ENCODE measurements around the gene IFI27.

IFI27 gene

GRCh38 chr14:94077111-94077821, 33.3 kb upstream of the IFI27 start:
- TF ChIP-seq CTCF (IDR thresholded peaks at IDR 0.05; ENCODE audit: low read depth, low read length, missing control alignments) = no peak
- H3K4me3 ChIP-seq (ENCODE audit: low read depth, low read length) = no peak overlapping the region
- in situ Hi-C loops (cut with HindIII; ENCODE audit: low sequenced_read_pairs) = no loop called here
- no peak for DNase-seq (ENCODE audit: low read depth)

GRCh38 chr14:94077823-94078222, 32.7 kb upstream of the IFI27 start:
- no peak for DNase-seq (ENCODE audit: low read depth)
- H3K4me3 ChIP-seq (ENCODE audit: low read depth, low read length) = no peak overlapping the region
- no peak for TF ChIP-seq CTCF (IDR thresholded peaks at IDR 0.05; ENCODE audit: low read depth, low read length, missing control alignments)
- in situ Hi-C loops (cut with HindIII; ENCODE audit: low sequenced_read_pairs) = no loop called here

GRCh38 chr14:94079891-94080620, 30.5 kb upstream of the IFI27 start:
- H3K4me3 ChIP-seq (ENCODE audit: low read depth, low read length) = peak overlapping the region; percentile 93
- DNase-seq (ENCODE audit: low read depth) = no peak
- no peak for TF ChIP-seq CTCF (IDR thresholded peaks at IDR 0.05; ENCODE audit: low read depth, low read length, missing control alignments)
- in situ Hi-C loops (cut with HindIII; ENCODE audit: low sequenced_read_pairs) = no loop called here

- in situ Hi-C loops (cut with HindIII; ENCODE audit: low sequenced_read_pairs) = no loop called here
- H3K4me3 ChIP-seq (ENCODE audit: low read depth, low read length) = peak within 1 kb of the TSS; percentile 93
- DNase-seq (ENCODE audit: low read depth) = peak; percentile 82
- no peak for TF ChIP-seq CTCF (IDR thresholded peaks at IDR 0.05; ENCODE audit: low read depth, low read length, missing control alignments)
Measured at GRCh38 chr14:94080621-94081385, 29.7 kb upstream of the IFI27 start, which contains the start of the genes DDX24 and IFI27L1. Gene DDX24, minus strand, starts transcription at chr14:94081202. Its CDS starts 1,460 bp downstream, at chr14:94079742. Gene IFI27L1, plus strand, starts transcription at chr14:94081310. Its CDS starts 15,628 bp downstream, at chr14:94096938.

- TF ChIP-seq CTCF (IDR thresholded peaks at IDR 0.05; ENCODE audit: low read depth, low read length, missing control alignments) = no peak
- in situ Hi-C loops (cut with HindIII; ENCODE audit: low sequenced_read_pairs) = no loop called here
- peak overlapping the region; percentile 93 for H3K4me3 ChIP-seq (ENCODE audit: low read depth, low read length)
- DNase-seq (ENCODE audit: low read depth) = no peak
Measured at GRCh38 chr14:94081386-94081820, 29.1 kb upstream of the IFI27 start.

- DNase-seq (ENCODE audit: low read depth) = no peak
- in situ Hi-C loops (cut with HindIII; ENCODE audit: low sequenced_read_pairs) = no loop called here
- no peak for TF ChIP-seq CTCF (IDR thresholded peaks at IDR 0.05; ENCODE audit: low read depth, low read length, missing control alignments)
- H3K4me3 ChIP-seq (ENCODE audit: low read depth, low read length) = no peak overlapping the region
Measured at GRCh38 chr14:94087891-94088290, 22.6 kb upstream of the IFI27 start.

Data from astrocyte of the cerebellum (primary cell).